Esophagus squamous epithelium (tissue), 5 donors: Measurements from ENCODE around the gene MAGI1. TPM values are rescaled to one million over a fixed set of nuclear protein-coding genes. Genes with fewer than 3 reads are reported as not detected.

Experiments used
- DNase-seq: peaks from one replicate; lab custom pipeline; 2025; lab: John Stamatoyannopoulos, UW
- H3K27ac ChIP-seq, 4 donors: fragments of 200-600 bp; sonication (generic); one replicate each; pipeline ENCODE4 v1.5.1; 2016 to 2019; ENCODE audit warnings: mild to moderate bottlenecking in 1 of 4
- H3K27me3 ChIP-seq, 4 donors: fragments of 200-600 bp; sonication (generic); 1 replicate in 3 of 4; 2 replicates in 1 of 4; pipeline versions ENCODE4 v1.5.1 to v1.6.0; 2017 to 2021; ENCODE audit warnings: antibody characterized with exemption in 1 of 4
- H3K36me3 ChIP-seq, 3 donors: fragments of 200-600 bp; sonication (generic); one replicate each; pipeline ENCODE4 v1.5.1; 2016 to 2019
- H3K4me1 ChIP-seq, 3 donors: fragments of 200-600 bp; sonication (generic); one replicate each; pipeline ENCODE4 v1.5.1; 2017 to 2019
- H3K4me3 ChIP-seq, 4 donors: fragments of 200-600 bp; sonication (generic); 1 replicate in 3 of 4; 2 replicates in 1 of 4; pipeline ENCODE4 v1.5.1; 2016 to 2019; ENCODE audit warnings: mild to moderate bottlenecking in 2 of 4, moderate library complexity in 1 of 4
- H3K9me3 ChIP-seq, 3 donors: fragments of 200-600 bp; sonication (generic); one replicate each; pipeline ENCODE4 v1.5.1; 2016 to 2019
- CTCF ChIP-seq, 6 experiments: fragments of 450-650 bp in 4 of 6; fragments of 200-600 bp in 2 of 6; sonication (generic) in 2 of 6; IDR thresholded peaks; one replicate each; pipeline ENCODE4 v1.5.1; 2016 to 2019; ENCODE audit warnings: antibody characterized with exemption in 6 of 6, mild to moderate bottlenecking in 4 of 6, moderate library complexity in 4 of 6
- POLR2A ChIP-seq, 4 donors: fragments of 450-650 bp; IDR thresholded peaks; one replicate each; pipeline ENCODE4 v1.6.1; 2017; ENCODE audit warnings: antibody characterized with exemption in 4 of 4, mild to moderate bottlenecking in 4 of 4, moderate library complexity in 3 of 4
- WGBS, 2 donors: methylation state at CpG; one replicate each; pipeline ENCODE4 v1.1.5; 2018; 5-methylcytosine and 5-hydroxymethylcytosine counted together
- intact Hi-C: fragments of 100-400 bp; cut with DNase I; formaldehyde crosslinking; loops from one replicate; pipeline ENCODE4 v1.15.0; 2022
- total RNA-seq, 4 donors: library from RNA; depleted of rRNA; stranded (reverse); fragments of >200 nt; gene quantifications; one replicate each; pipeline ENCODE4 v1.1.0, GENCODE V29; 2016
- donor health status: DM: yes; HTN: yes; CAD: no.

MAGI1 gene
- total RNA-seq, 4 donors from 2014 or later: 12.0 to 28.2 (median 21.1) TPM

GRCh38 chr3:65639444-65639843 is 399.3 kb downstream of the MAGI1 start:
- WGBS, 2 donors: 88 to 91% methylated on average over 4 of the region's 6 CpGs

GRCh38 chr3:65638301-65638700 is 400.4 kb downstream of the MAGI1 start:
- Histone ChIP-seq H3K36me3 (no peaks in the 10 kb centered on the region), H3K9me3 (no peaks in the 10 kb centered on the region), H3K27me3 (no peaks in the 10 kb centered on the region), H3K27ac (no peak overlapping the region), H3K4me1 (peaks cover 0 to 13% (median 0%) of the 10 kb centered on the region in 3 donors), H3K4me3 (no peak overlapping the region)
- no peak for DNase-seq
- intact Hi-C loops: no loop called here
- TF ChIP-seq POLR2A (IDR thresholded peaks at IDR 0.05) (no peak), CTCF (IDR thresholded peaks at IDR 0.05) (no peak)
- WGBS, 2 donors: 91 to 93% methylated on average over 6 of the region's 6 CpGs

More at GRCh38 chr3:65639444-65639843, 399.3 kb downstream of the MAGI1 start:
- Histone ChIP-seq H3K9me3 (no peaks in the 10 kb centered on the region), H3K4me1 (peaks cover 0 to 13% (median 0%) of the 10 kb centered on the region in 3 donors), H3K27ac (no peak overlapping the region), H3K27me3 (no peaks in the 10 kb centered on the region), H3K36me3 (no peaks in the 10 kb centered on the region), H3K4me3 (no peak overlapping the region)
- DNase-seq: no peak
- TF ChIP-seq CTCF (IDR thresholded peaks at IDR 0.05) (no peak), POLR2A (IDR thresholded peaks at IDR 0.05) (no peak)
- intact Hi-C loops: no loop called here

- TF ChIP-seq CTCF (IDR thresholded peaks at IDR 0.05) (no peak), POLR2A (IDR thresholded peaks at IDR 0.05) (no peak)
- Histone ChIP-seq H3K27ac (no peak overlapping the region), H3K4me3 (no peak overlapping the region), H3K4me1 (no peaks in the 10 kb centered on the region), H3K27me3 (no peaks in the 10 kb centered on the region), H3K9me3 (no peaks in the 10 kb centered on the region), H3K36me3 (no peaks in the 10 kb centered on the region)
- WGBS, 2 donors: 53 to 58% methylated on average over 3 of the region's 3 CpGs
- intact Hi-C loops: no loop called here
- DNase-seq: no peak
These were observed 402.4 kb downstream of the MAGI1 start for GRCh38 chr3:65636326-65636725.

DNA sequence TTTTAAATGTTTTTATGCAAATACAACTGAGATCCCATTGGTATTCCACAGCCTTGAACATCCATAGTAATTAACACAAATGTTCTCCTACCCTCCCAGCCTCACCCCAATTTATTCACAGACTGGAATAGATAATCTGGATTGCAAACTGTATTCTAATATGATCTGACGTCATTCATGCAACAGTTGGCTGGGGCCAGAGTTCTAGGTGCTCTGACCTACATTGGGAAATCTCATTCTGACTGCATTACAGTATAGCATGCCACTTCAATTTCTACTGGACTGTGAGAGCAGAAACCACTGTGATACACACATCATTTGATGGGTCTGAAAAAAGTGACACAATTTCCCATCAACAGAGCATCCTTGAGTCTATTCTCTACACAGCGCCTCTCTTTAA is 403.1 kb downstream of the MAGI1 start:
- TF ChIP-seq POLR2A (IDR thresholded peaks at IDR 0.05): no peak
- no peak for TF ChIP-seq CTCF (IDR thresholded peaks at IDR 0.05)
- Histone ChIP-seq H3K36me3 (no peaks in the 10 kb centered on the region), H3K27me3 (no peaks in the 10 kb centered on the region), H3K4me3 (no peak overlapping the region), H3K27ac (no peak overlapping the region), H3K4me1 (no peaks in the 10 kb centered on the region), H3K9me3 (no peaks in the 10 kb centered on the region)
- intact Hi-C loops: no loop called here
- DNase-seq: no peak
- 74 to 91% methylated on average over 2 of the region's 2 CpGs for WGBS, 2 donors

GRCh38 chr3:65633018-65633638 is 405.6 kb downstream of the MAGI1 start:
- no peaks in the 10 kb centered on the region for H3K27me3 ChIP-seq
- intact Hi-C loops: no loop called here
- H3K4me3 ChIP-seq: no peak overlapping the region
- no peaks in the 10 kb centered on the region for H3K36me3 ChIP-seq
- TF ChIP-seq CTCF (IDR thresholded peaks at IDR 0.05): no peak
- no peak for TF ChIP-seq POLR2A (IDR thresholded peaks at IDR 0.05)
- H3K27ac ChIP-seq: no peak overlapping the region
- no peak for DNase-seq
- no peaks in the 10 kb centered on the region for H3K4me1 ChIP-seq
- no peaks in the 10 kb centered on the region for H3K9me3 ChIP-seq
- WGBS, 2 donors: 74 to 75% methylated on average over 7 of the region's 7 CpGs
